AG04449 (cell line): ENCODE measurements around the gene PSAPL1.

Source experiments
- CTCF ChIA-PET: fragments of 350-600 bp; formaldehyde crosslinking; extraction: SDS; loops from one replicate; lab custom pipeline; 2021; ENCODE audit warnings: antibody characterized with exemption; lab: Yijun Ruan, JAX
- POLR2A ChIA-PET: fragments of 400-600, 350-600 bp; formaldehyde crosslinking; extraction: SDS; loops from one replicate; lab custom pipeline; 2020; ENCODE audit warnings: antibody characterized with exemption, inconsistent platforms; lab: Yijun Ruan, JAX
- DNase-seq: peaks from one replicate; pipeline ENCODE4 v3.0.0-alpha.2; 2010; ENCODE audit warnings: low read depth, low spot score
- H3K4me3 ChIP-seq: 2 replicates; pipeline ENCODE4 v1.5.1; 2011; ENCODE audit warnings: low read depth, mild to moderate bottlenecking, control low read depth, low read length
- CTCF ChIP-seq: IDR thresholded peaks from one replicate; pipeline ENCODE4 v1.5.1; 2011; ENCODE audit warnings: mild to moderate bottlenecking, moderate library complexity, low read length, control low read depth, inconsistent platforms; ENCODE audit not compliant: insufficient read depth; ENCODE audit errors: missing control alignments

The PSAPL1 gene

GRCh38 chr4:7422898-7423180 is 11.9 kb downstream of the PSAPL1 start:
- no peak for TF ChIP-seq CTCF
- DNase-seq: no peak
- CTCF ChIA-PET: no interaction called here
- no peak overlapping the region for H3K4me3 ChIP-seq
- POLR2A ChIA-PET: no interaction called here

GRCh38 chr4:7422151-7422897 is 12.4 kb downstream of the PSAPL1 start:
- no peak overlapping the region for H3K4me3 ChIP-seq
- no peak for DNase-seq
- TF ChIP-seq CTCF: no peak
- ChIA-PET POLR2A (no interaction called here), CTCF (no interaction called here)

GRCh38 chr4:7421356-7422150 is 13.2 kb downstream of the PSAPL1 start:
- ChIA-PET POLR2A (no interaction called here), CTCF (no interaction called here)
- TF ChIP-seq CTCF: no peak
- no peak overlapping the region for H3K4me3 ChIP-seq
- no peak for DNase-seq

GRCh38 chr4:7420661-7421040 is 14.1 kb downstream of the PSAPL1 start:
- no peak for TF ChIP-seq CTCF
- no peak overlapping the region for H3K4me3 ChIP-seq
- no peak for DNase-seq
- ChIA-PET CTCF (interaction anchor here (1.6 kb wide), 1 partner anchor 300 kb away, joined by 5 read pairs; no protein-coding TSS in a partner anchor), POLR2A (no interaction called here)

- no peak for DNase-seq
- CTCF ChIA-PET: interaction anchor here (1.6 kb wide), 1 partner anchor 300 kb away, joined by 5 read pairs; no protein-coding TSS in a partner anchor
- POLR2A ChIA-PET: no interaction called here
- no peak for TF ChIP-seq CTCF
- no peak overlapping the region for H3K4me3 ChIP-seq
Measured at GRCh38 chr4:7419961-7420660, 14.6 kb downstream of the PSAPL1 start.
